MCF 10A (cell line): ENCODE measurements around the gene OXSM. TPM values are rescaled to one million over a fixed set of nuclear protein-coding genes. Genes with fewer than 3 reads are reported as not detected.
A peak's percentile ranks its signal among the peaks of the same experiment; 100 is the strongest.

Experiments
- BruUV-seq: library from RNA; stranded (reverse); fragments of 400-500 nt; replicated peaks from 2 replicates; lab custom pipeline; 2021; lab: Mats Ljungman, UMichigan
- CTCF ChIA-PET: fragments of 300-600 bp; sonication (Branson Sonifier 250); formaldehyde crosslinking; extraction: SDS; loops from one replicate; lab custom pipeline; 2021; ENCODE audit warnings: antibody characterized with exemption, inconsistent platforms; lab: Yijun Ruan, JAX
- POLR2A ChIA-PET: fragments of 300-600, 350-650 bp; sonication (Branson Sonifier 250); formaldehyde crosslinking; extraction: SDS; loops from one replicate; lab custom pipeline; 2020; ENCODE audit warnings: antibody characterized with exemption, inconsistent platforms; lab: Yijun Ruan, JAX
- DNase-seq: peaks from one replicate; pipeline ENCODE4 v3.0.0-alpha.2; 2018; ENCODE audit not compliant: unreplicated experiment
- H3K27ac Mint-ChIP-seq: one replicate; pipeline ENCODE4 v1.8.0; 2022; ENCODE audit warnings: mild to moderate bottlenecking, low read depth, mixed read lengths; ENCODE audit not compliant: unreplicated experiment
- H3K27me3 Mint-ChIP-seq: one replicate; pipeline ENCODE4 v1.8.0; 2022; ENCODE audit warnings: mixed read lengths; ENCODE audit not compliant: insufficient read depth, unreplicated experiment
- H3K36me3 Mint-ChIP-seq: one replicate; pipeline ENCODE4 v1.8.0; 2022; ENCODE audit warnings: mild to moderate bottlenecking, moderate library complexity, mixed read lengths; ENCODE audit not compliant: insufficient read depth, unreplicated experiment
- H3K4me1 Mint-ChIP-seq: one replicate; pipeline ENCODE4 v1.8.0; 2022; ENCODE audit warnings: mixed read lengths; ENCODE audit not compliant: insufficient read depth, unreplicated experiment
- H3K4me3 Mint-ChIP-seq: one replicate; pipeline ENCODE4 v1.8.0; 2022; ENCODE audit warnings: mild to moderate bottlenecking, moderate library complexity, mixed read lengths; ENCODE audit not compliant: unreplicated experiment
- H3K9me3 Mint-ChIP-seq: one replicate; pipeline ENCODE4 v1.8.0; 2022; ENCODE audit warnings: mixed read lengths; ENCODE audit not compliant: unreplicated experiment
- intact Hi-C: fragments of 100-400 bp; cut with micrococcal nuclease; formaldehyde crosslinking; loops from 2 replicates; pipeline ENCODE4 v1.14.1; 2022
- total RNA-seq: library from RNA; stranded (reverse); gene quantifications from 2 replicates; pipeline ENCODE4 v1.2.3, GENCODE V29; 2022
- TF ChIP-seq, protein P1 (sequence below): fragments of 200-600 bp; IDR thresholded peaks from one replicate; pipeline ENCODE4 v1.8.0; 2022; ENCODE audit warnings: antibody characterized with exemption, mild to moderate bottlenecking; ENCODE audit not compliant: unreplicated experiment

The OXSM gene
- total RNA-seq, 1 experiment from 2014 or later: 21.7 TPM

DNA sequence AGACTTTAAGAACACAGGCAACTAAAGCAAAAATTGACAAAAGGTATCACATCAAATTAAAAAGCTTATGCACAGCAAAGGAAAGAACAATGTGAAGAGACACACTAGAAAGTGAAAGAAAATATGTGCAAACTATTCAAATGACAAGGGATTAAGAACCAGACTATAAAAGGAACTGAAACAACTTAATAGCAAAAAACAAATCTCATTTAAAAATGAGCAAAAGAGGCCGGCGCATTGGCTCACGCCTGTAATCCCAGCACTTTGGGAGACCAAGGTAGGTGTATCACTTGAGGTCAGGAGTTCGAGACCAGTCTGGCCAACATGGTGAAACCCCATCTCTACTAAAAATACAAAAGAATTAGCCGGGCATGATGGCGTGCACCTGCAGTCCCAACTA is 21.0 kb upstream of the OXSM start:
- Mint-ChIP-seq H3K4me3 (no peak overlapping the region), H3K27ac (no peak overlapping the region), H3K36me3 (peaks cover 31% of the 10 kb centered on the region), H3K9me3 (no peaks in the 10 kb centered on the region), H3K4me1 (no peaks in the 10 kb centered on the region), H3K27me3 (no peaks in the 10 kb centered on the region)
- ChIA-PET POLR2A (no interaction called here), CTCF (interaction anchor here (0.5 to 0.7 kb wide), 2 partner anchors 12 to 1763 kb away, joined by 3 read pairs; no protein-coding TSS in a partner anchor)
- BruUV-seq: no TSS peak
- TF ChIP-seq, protein P1, sequence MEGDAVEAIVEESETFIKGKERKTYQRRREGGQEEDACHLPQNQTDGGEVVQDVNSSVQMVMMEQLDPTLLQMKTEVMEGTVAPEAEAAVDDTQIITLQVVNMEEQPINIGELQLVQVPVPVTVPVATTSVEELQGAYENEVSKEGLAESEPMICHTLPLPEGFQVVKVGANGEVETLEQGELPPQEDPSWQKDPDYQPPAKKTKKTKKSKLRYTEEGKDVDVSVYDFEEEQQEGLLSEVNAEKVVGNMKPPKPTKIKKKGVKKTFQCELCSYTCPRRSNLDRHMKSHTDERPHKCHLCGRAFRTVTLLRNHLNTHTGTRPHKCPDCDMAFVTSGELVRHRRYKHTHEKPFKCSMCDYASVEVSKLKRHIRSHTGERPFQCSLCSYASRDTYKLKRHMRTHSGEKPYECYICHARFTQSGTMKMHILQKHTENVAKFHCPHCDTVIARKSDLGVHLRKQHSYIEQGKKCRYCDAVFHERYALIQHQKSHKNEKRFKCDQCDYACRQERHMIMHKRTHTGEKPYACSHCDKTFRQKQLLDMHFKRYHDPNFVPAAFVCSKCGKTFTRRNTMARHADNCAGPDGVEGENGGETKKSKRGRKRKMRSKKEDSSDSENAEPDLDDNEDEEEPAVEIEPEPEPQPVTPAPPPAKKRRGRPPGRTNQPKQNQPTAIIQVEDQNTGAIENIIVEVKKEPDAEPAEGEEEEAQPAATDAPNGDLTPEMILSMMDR: no peak
- no peak for DNase-seq
- intact Hi-C loops: no loop called here

GRCh38 chr3:25775936-25776335 is 14.0 kb upstream of the OXSM start:
- POLR2A ChIA-PET: no interaction called here
- no TSS peak for BruUV-seq
- Mint-ChIP-seq H3K27ac (no peak overlapping the region), H3K4me3 (no peak overlapping the region), H3K36me3 (peaks cover 51% of the 10 kb centered on the region), H3K9me3 (no peaks in the 10 kb centered on the region), H3K27me3 (no peaks in the 10 kb centered on the region), H3K4me1 (no peaks in the 10 kb centered on the region)
- CTCF ChIA-PET: no interaction called here
- no peak for DNase-seq
- TF ChIP-seq, protein P1: no peak
- intact Hi-C loops: loop anchor here (1.0 kb wide), 1 partner anchor 40 kb away; no protein-coding TSS in a partner anchor

DNA sequence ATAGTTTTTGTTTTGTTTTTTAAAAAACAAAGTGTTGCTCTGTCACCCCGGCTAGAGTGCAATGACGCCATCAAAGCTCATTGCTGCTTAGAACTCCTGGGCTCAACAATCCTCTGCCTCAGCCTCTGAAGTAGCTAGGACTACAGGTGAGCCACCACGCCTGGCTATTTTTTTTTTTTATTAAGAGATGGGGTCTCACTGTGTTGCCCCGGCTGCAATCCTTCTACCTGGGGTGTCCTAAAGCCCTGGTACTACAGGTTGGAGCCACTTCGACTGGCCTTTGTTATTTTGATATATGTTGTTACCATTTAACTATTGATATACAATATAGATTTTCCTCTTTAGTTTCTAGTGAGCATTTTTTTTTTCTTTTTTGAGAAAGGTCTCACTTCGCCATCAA is 9.3 kb upstream of the OXSM start:
- Mint-ChIP-seq H3K27me3 (no peaks in the 10 kb centered on the region), H3K4me3 (no peak overlapping the region), H3K27ac (no peak overlapping the region), H3K4me1 (peaks cover 11% of the 10 kb centered on the region), H3K36me3 (peaks cover 28% of the 10 kb centered on the region), H3K9me3 (no peaks in the 10 kb centered on the region)
- no TSS peak for BruUV-seq
- intact Hi-C loops: loop anchor here (5.0 kb wide), 1 partner anchor 133 kb away; no protein-coding TSS in a partner anchor
- ChIA-PET CTCF (interaction anchor here (0.6 to 2.1 kb wide), 7 partner anchors 9 to 248 kb away, joined by 3 to 11 read pairs (median 3); no protein-coding TSS in a partner anchor), POLR2A (interaction anchor here (1.1 kb wide), 1 partner anchor 99 kb away, joined by 3 read pairs; no protein-coding TSS in a partner anchor)
- TF ChIP-seq, protein P1: no peak
- no peak for DNase-seq

- Mint-ChIP-seq H3K4me3 (peak overlapping the region; percentile 84), H3K9me3 (no peaks in the 10 kb centered on the region), H3K36me3 (peaks cover 22% of the 10 kb centered on the region), H3K4me1 (peaks cover 15% of the 10 kb centered on the region), H3K27ac (no peak overlapping the region), H3K27me3 (no peaks in the 10 kb centered on the region)
- intact Hi-C loops: loop anchor here (5.0 kb wide), 1 partner anchor 134 kb away; no protein-coding TSS in a partner anchor
- CTCF ChIA-PET: interaction anchor here (0.7 to 2.1 kb wide), 3 partner anchors 12 to 133 kb away, joined by 3 to 11 read pairs (median 3); no protein-coding TSS in a partner anchor
- BruUV-seq: no TSS peak
- TF ChIP-seq, protein P1: no peak
- POLR2A ChIA-PET: interaction anchor here (0.8 to 1.1 kb wide), 4 partner anchors 10 to 134 kb away, joined by 3 to 4 read pairs (median 4); no protein-coding TSS in a partner anchor
- DNase-seq: no peak
Observed at GRCh38 chr3:25781145-25781757, 8.6 kb upstream of the OXSM start.
